GM19467 (cell line): ENCODE results near the gene PANK1.

ENCODE experiments used
- ATAC-seq: cut with Tn5 transposase; IDR thresholded peaks from one replicate; pipeline ENCODE4 v1.9.1; 2021; ENCODE audit warnings: mild to moderate bottlenecking, moderate library complexity; ENCODE audit not compliant: unreplicated experiment

PANK1 gene

DNA sequence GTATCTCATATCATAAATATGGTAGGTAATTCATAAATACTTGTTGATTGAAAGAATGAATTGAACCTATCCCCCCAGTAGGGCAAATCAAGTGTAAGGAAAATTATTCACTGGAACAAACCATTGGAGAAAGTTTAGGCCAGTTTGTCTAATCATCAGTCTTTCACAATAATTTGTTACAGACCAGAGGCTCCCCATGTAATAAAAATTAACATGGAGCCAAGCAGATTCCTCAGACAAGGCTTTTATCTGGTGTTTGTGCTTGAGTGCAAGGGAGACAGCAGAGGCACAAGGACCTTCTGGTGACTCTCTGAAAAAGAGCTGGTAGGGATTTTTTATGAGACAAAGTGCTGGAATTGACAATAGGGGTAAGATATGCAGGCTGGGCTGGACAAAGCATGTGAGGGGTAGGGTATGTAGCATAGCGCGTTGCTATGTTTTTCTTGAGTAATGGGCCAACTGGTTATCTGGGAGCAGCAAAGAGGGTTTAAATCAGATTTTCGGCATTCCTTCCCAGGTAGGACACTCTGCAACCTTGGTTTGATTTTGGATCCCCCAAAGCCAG, 7.8 kb upstream of the PANK1 start:
- no peak for ATAC-seq

DNA sequence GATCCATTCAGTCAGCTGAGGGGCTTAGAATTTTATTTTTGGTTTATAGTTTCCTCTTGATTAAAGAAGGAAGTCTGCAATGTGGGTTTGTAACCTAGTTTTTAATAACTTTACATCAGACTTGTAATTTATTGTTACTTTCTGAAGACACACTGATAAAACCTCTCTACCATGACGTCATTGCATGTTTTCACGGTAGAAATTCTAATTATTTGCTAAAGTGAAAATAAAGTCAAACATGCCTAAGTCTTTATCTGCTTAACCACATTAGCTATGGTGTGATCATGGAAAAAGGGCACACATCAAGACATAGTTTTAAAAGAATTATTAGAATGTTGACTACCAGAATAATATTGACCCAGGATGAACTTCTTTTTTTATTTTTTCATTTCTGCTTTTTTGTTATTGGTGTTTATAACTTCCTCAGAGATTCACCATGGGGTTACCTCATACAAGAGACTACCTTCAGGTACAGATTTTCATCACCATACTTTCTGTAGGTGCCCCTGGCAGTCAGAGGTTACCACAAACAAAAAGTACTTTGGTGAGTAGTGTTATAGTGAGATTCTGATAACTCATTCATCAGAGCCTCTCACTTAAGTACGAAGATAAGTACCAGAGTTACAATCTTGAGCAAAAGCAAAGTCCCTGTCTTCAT, 7.0 kb upstream of the PANK1 start:
- no peak for ATAC-seq

DNA sequence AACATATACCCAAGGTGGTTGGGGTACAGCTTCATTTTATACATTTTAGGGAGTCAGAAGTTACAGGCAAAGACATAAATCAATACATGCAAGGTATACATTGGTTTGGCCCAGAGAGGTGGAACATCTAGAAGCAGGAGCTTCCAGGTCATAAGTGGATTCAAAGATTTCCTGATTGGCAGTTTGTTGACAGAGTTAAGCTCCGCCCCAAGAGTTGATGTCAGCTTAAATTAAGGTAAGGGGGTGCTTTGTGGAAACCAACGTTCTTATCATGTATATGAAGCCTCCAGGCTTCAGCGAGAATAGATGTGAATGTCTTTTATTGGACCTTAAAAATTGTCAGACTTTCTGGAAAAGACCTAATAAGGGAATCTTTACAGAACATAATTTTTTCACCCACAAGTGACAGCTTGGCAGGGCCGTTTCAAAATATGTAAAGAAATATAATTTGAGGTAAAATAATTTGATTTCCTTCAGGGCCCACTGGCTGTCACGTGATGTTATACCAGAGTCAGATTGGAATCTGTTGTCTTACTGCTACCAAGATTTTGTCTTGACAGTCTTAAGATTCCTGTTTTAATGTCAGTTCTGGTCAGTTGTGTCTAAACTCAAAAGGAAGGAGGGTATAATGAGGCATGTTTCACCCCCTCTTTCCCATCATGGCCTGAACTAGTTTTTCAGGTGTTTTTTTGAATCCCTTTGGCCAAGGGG, 6.3 kb upstream of the PANK1 start:
- no peak for ATAC-seq

DNA sequence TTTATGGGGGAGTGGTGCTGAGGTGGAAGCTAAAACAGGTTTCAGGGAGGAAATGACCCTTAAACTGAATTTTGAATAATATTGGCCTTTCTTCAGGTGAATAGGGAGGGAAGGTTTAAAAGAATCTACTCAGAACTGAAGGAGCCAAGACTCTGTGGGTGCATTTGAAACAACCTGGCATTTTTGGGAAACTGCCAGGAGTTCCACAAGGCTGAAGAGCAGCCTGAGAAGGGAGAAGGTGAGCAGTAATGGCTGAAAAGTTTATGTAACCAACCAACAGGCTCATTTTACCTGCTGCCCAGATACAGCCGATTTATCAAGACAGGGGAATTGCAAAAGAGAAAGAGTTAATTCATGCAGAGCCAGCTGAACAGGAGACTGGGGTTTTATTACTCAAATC, 4.0 kb upstream of the PANK1 start:
- ATAC-seq: no peak

DNA sequence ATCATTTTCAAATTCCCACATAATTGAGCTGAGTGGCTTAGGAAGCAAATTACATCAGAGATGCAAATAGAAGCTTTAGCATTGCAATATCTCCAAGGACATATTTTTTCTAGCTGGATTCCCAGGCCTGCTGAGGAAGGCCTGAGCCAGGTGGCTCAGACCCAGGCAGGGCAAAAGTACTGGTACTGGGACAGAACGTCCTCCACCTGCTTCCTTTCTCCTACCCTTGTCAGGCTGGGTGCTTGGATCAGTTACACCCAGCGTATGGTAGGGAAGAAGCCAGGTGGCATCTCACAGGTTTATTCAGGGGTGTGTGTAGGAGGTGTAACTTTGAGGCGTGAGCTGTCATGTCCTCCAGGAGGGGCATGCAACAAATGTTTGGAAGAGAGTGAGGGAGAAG, 3.0 kb upstream of the PANK1 start:
- no peak for ATAC-seq

DNA sequence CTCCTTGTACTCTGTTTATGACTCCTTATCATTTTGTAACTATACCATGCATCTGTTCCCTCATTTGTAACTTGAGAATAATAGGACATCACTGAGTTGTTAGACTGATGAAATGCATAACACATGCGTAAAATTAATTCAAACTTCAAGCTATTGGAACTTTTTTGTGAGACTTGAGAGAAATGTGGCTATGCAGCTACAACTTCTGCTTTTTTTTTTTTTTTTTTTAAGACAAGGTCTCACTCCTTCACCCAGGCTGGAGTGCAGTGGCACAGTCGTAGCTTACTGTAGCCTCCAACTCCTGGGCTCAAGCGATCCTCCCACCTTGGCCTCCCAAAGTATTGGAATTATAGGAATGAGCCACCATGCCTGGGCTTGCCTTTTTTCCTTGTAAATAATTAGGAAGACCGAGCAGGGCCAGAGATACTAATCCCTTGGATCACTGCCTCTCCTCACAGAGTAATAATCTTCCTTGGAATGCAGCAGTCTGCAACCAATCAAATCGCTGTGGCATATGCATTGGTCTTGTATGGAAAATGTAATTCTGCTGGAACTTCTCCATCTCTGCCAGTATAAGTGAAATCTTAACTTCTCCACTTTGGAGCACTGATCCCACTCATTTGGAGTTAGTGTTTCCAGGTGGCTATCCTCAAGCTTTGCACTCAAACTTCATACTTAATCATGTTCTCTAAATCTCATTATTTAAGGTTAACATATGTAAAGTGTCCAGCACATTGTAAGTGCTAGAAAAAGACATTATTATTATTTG, 2.0 kb upstream of the PANK1 start:
- no peak for ATAC-seq

DNA sequence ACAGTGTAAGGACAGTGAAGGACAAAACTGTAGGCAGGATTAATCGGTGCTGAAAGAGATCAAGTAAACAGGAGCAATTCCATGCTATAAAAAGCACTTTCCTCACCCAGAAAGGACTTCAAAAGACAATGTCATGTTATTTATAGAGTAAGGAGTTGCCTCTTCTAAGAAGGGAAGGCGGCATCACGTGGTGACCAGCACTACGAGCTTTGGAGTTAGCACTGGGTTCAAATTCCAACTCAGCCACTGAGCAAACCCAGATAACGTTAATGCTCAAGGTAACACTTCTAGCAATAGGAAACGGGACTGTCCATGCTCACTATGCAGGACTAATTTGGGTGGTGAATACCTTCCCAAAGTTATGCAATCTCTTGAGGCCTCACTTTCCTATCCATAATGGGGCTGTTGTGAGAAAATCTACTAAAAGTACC, 715 bp upstream of the PANK1 start:
- no peak for ATAC-seq

DNA sequence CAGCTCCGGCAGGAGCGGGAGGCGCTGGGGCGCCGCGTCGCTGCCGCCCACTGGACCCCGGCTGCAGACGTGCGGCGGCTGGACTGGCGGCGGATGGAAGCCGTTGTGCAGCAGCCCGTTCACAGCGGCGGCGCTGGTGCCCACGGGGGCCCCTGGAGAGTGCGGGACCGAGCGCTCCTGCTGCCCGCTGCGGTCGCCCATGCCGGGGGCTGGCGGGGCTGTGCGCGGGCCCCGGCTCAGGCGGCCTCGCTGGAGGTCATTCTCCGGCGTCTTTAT, 413 bp downstream of the PANK1 start:
- peak; percentile 25 for ATAC-seq

DNA sequence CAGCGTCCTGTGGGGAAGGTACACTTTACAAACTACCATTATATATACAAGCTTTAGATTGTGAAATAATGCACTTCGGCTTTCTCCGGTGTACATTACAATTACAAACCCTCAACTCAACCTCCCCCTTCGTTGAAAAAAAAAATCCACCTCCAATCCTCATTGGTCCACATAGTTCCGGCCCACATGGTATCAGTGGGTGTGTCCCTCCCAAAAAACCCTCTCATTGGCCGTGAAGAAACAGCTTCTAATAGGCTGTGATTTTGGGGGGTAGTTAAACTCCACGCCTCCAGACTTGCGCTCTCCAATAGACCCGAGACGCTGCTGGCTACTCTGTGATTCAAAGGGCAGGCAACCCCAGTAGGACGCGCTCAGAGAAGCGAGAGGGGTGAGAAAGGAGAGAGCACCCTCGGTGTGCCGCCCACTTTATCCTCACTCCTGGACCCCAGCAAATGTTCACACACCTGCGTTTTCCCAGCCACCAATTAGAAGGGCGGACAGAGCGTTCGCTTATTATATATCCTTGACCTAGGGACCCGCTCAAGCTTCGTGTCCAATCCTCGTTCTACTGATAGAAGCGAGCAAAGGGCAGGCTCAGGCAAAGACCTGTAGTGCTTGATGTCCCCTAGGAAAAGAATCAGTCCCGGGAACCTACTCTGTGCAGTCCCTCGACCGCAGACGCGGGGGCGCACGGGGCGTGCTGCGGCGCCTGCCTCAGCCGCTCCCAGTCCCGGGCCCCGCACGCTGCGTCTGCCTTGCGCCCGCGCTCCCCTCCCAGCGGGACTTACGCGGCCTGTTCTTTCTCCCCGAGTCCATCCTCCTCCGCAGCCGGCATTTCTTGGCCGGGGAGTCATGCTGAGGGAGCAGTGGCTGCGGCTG, 991 bp downstream of the PANK1 start:
- peak; percentile 90 for ATAC-seq

DNA sequence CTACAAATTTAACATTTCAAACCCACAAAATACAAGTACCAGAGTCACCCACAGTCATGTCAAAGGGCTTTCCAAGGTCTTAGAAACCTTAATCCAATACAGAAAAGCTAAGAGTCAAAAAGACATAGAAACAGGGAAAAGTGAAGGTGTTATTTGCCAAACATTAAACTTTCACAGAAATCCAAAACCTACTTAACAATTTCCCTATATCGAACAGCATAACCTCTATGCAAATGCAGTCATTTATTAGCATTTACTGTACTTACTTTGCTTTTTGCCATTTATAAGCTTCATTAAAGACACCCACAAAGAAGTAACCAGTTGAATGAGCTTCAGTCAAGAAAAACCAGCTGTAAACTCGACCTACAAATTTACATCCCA, 1.6 kb downstream of the PANK1 start:
- no peak for ATAC-seq

DNA sequence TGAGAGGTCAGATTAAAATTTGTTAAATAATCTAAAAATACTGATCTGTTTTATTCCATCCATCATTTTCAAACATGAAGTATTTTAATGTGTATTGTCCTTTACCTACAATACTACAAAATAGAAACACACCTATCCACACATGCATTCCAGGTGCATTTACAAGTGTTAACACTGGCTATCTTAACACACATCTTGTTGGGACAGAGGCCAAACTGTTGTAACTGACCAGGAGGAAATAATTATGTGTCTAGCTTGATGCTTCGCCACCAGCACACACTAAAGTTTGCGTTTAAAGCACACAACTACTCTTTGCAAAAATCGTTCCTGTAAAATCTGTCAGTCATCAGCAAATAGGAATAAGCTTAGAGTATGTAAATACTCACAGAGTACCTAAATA, 2.8 kb downstream of the PANK1 start:
- ATAC-seq: no peak

DNA sequence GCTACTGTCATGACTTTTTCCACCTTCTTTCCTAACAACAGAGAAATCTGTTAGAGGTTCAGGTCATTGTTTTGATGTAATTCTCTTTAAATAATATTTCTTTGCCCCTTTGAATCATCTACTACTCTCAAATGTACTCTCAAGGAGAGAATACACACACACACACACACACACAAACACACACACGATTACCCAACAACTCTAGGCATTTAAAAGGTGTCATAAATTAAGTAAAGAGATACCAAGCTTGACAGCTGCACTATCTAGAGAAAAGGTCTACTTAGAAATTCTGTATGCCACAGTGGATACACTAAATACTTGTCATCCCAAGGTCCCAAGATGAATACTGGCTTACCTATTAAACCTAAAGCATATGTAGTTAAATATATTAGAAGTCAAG, 4.8 kb downstream of the PANK1 start:
- no peak for ATAC-seq

DNA sequence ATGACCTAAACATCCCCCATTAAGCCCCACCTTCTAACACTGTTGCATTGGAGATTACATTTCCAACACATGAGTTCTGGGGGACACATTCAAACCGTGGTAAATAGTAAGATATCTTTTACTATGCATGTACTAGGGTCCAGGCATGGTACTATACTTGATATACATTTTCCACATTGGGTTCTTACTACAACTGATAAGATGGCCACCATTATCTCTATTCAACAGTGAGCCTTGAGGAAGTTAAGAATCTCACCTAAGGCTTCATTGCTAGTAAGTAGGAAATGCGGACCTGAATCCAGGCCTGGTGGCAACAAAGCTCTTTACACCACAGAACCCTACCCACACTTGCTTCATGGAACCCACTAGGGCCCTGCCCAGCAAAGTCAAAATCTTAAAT, 5.7 kb downstream of the PANK1 start:
- ATAC-seq: no peak

DNA sequence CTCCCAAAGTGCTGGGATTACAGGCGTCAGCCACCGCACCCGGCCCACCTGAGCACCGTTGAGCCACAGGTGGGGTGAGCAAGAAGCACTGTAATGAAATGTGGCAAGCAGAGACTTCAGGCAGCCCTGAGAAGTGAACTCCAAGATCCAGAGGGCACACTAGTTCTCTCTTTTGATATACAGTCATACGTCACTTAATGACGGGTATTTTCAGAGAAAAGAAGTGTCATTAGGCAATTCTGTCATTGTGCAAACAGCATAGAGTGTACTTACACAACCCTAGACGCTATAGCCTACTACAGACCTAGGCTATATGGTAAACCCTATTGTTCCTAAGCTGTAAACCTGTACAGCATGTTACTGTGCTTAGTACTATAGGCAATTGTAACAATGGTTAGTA, 7.9 kb downstream of the PANK1 start:
- ATAC-seq: no peak

DNA sequence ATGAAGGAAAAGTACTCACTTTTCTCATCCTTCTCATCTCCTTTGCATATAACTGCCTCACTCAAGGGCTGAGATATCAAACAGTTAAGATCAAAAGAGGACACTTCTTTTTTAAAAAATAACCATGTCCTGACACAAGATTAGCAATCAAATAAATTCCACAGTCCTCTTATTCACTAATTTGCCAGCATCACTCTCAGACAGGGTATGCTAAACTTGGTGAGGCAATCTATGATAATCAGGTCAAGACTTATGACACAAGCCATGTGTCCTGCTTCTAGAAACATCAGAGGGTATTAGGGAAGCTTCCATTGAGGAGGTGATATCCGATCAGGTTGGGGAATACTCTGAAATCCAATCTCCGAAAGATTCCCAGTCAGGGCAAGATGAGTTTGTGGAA, 10.4 kb downstream of the PANK1 start:
- no peak for ATAC-seq

DNA sequence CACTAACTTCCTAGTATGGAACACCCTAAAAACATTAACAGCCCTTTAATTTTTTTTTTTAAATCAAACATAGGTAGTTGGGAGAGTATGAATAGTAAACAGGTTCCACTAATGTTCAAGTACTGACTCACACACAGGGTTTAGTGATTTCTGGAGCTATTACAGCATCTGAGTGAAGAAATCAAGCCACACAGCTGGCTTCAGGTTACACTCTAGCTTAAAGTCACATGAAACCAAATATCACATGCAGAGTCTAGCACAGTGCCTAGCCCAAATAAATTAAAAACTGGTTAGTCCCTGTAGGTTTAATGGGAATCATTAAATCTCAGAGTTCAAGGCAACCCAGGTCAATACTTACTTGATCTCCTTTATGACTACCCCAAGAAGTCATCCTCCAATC, 11.6 kb downstream of the PANK1 start:
- no peak for ATAC-seq

DNA sequence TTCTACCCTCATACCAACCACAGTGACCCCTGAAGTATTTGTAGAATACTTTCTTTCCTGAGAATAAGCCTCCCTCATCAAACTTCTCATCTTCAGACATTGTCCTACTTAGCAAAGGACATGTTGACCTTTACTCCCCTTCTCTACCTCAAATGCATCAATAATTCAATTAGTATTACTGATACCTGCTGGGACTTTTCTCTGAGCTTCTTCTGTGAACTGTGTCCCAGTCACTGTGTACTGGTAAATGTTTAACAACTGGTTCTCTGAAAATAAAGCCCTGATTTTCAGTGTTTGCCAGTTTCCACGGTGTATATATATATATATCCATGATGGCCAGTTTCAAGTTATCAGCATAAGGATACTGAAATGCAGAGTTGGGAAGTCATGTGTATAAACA, 12.2 kb downstream of the PANK1 start:
- no peak for ATAC-seq

DNA sequence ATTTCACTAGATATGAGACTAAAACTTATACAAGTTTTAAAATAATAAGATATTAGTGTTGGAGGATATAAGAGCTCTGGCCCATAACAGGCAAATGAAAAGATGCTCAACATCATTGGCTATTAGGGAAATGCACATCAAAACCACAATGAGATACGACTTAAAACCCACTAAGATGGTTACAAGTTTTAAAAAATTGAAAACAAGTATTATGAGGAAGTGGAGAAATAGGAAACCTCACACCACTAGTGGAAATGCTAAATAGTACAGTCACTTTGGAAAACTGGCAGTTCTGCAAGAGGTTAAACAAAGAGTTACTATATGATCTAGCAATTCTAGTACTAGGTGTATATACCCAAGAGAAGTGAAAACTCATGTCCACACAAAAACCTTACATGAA, 17.2 kb downstream of the PANK1 start:
- no peak for ATAC-seq

DNA sequence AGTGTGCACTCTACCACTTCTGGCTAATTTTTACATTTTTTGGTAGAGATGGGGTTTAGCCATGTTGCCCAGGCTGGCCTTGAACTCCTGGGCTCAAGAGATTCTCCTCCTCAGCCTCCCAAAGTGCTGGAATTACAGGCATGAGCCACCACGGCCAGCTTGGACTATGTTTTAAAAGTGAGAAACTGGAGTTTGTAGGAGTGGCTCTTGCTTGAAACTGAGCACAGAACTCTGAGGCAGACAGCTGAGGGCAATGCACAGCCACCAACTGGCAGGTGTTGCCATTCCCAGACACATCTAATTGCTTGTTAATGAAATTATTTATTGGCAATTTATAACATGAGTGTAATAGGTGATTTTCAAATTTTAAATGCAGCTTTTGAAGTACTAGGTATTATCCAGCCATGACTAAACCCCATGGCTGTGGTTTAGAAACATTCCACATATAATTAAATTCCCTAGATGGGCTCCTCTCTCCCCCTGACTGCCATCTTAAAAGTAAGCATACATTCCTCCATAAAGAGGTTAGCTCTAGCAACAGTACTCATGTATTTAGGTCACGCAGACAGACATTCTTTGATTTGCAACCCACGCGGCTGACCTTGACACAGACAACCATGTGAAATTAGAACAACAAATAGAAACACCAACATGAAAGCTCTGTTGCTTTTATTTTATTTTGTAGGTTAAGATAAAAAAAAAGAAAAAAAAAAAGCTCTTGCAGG, 19.8 kb downstream of the PANK1 start:
- no peak for ATAC-seq

DNA sequence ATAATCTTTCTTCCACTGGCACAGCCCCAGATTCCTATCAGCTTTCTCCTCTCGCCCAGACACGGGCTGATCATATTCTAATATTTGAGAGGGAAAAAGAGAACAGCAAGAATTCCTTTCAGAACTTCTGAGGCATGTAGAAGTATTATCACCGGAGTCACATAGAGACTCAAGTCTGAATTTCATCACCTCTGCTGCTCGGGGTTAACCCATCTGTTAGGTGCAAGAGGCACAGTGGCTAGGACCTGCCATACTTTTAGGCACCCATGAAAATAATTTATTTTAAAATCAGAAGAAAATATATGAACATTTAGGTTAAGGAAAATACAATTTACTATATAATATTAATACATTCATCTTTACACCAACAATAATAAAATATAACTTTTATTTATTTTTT, 21.0 kb downstream of the PANK1 start:
- ATAC-seq: no peak
